ENCODE data around the gene YAF2. TPM values are rescaled to one million over a fixed set of nuclear protein-coding genes. Genes with fewer than 3 reads are reported as not detected.

YAF2 gene
- total and polyA plus RNA-seq, 2 donors (not counting 3 experiments of a cell fraction or from before 2014, with no cell fraction given): 6.9 to 29.2 TPM

GRCh38 chr12:42166501-42166900 lies 71.5 kb downstream of the YAF2 start:
- Histone ChIP-seq H3K9me3 (replicated peaks; ENCODE audit: control insufficient read depth, insufficient read depth, low read length) (no peaks in the 10 kb centered on the region), H3K36me3 (ENCODE audit: control insufficient read depth in 2 of 2, extremely low read depth in 1 of 2, insufficient read depth in 2 of 2, low read length in 2 of 2) (no peaks in the 10 kb centered on the region), H3K4me3 (replicated peaks in 1 of 3; ENCODE audit: insufficient read depth in 1 of 3, low read depth in 1 of 3, low read length in 3 of 3) (no peak overlapping the region), H3K4me1 (ENCODE audit: control insufficient read depth, extremely low read depth, insufficient read depth, low read length) (no peaks in the 10 kb centered on the region), H2AFZ (ENCODE audit: low read depth, low read length) (no peak overlapping the region), H4K20me1 (replicated peaks; ENCODE audit: control insufficient read depth, extremely low read depth, insufficient read depth, low read length) (no peaks in the 10 kb centered on the region), H3K9me1 (replicated peaks; ENCODE audit: control insufficient read depth, extremely low read depth, insufficient read depth, low read length) (no peaks in the 10 kb centered on the region), H3K4me2 (ENCODE audit: insufficient read depth, low read length) (no peak overlapping the region), H3K27ac (ENCODE audit: insufficient read depth, low read depth, low read length) (no peak overlapping the region), H3K9ac (replicated peaks; ENCODE audit: extremely low read depth, insufficient read depth, low read length) (no peak overlapping the region), H3K79me2 (ENCODE audit: control insufficient read depth, insufficient read depth, low read length) (no peaks in the 10 kb centered on the region), H3K27me3 (ENCODE audit: control insufficient read depth in 2 of 2, insufficient read depth in 2 of 2, low read length in 2 of 2) (no peaks in the 10 kb centered on the region)
- ChIA-PET POLR2A (no interaction called here), CTCF (no interaction called here)
- DNase-seq (ENCODE audit: low read depth, low spot score) (no peak), FAIRE-seq (no peak)
- intact Hi-C loops (cut with micrococcal nuclease) (no loop called here), dilution Hi-C loops (cut with MboI; ENCODE audit: extremely low pct_ligation_motif_present, low sequenced_read_pairs) (no loop called here)
- BruUV-seq (replicated peaks): no TSS peak
- no peak for TF ChIP-seq MAX (IDR thresholded peaks at IDR 0.05; ENCODE audit: insufficient read depth, insufficient read length)
- TF ChIP-seq JUN (IDR thresholded peaks at IDR 0.05; ENCODE audit: borderline replicate concordance, insufficient read depth, insufficient read length, low read depth): no peak
- TF ChIP-seq POLR2A (IDR thresholded peaks at IDR 0.05; ENCODE audit: low read depth, low read length): no peak
- no peak for TF ChIP-seq FOS (IDR thresholded peaks at IDR 0.05; ENCODE audit: borderline replicate concordance, insufficient read depth, low read length)
- TF ChIP-seq POLR2AphosphoS5 (IDR thresholded peaks at IDR 0.05; ENCODE audit: insufficient read depth, low read depth, low read length): no peak
- no peak for TF ChIP-seq EZH2 (IDR thresholded peaks at IDR 0.05; ENCODE audit: borderline replicate concordance, low read depth, low read length, severe bottlenecking)
- TF ChIP-seq MYC (IDR thresholded peaks at IDR 0.05; ENCODE audit: low read depth, low read length): no peak
- no peak for TF ChIP-seq CTCF (IDR thresholded peaks at IDR 0.05; ENCODE audit: extremely low read depth in 1 of 2, insufficient read depth in 1 of 2, low read depth in 1 of 2, low read length in 2 of 2)
- TF ChIP-seq GATA2 (IDR thresholded peaks at IDR 0.05; ENCODE audit: insufficient read depth, insufficient read length, low read depth, low read length): no peak
